Activated CD4-positive, alpha-beta T cell treated with anti-CD3 and anti-CD28 coated beads for 1 hour (primary cell): ENCODE measurements around the gene RALGDS.

Experiments used
- DNase-seq: peaks from one replicate; pipeline ENCODE4 v3.0.0-alpha.2; 2020

The RALGDS gene

DNA sequence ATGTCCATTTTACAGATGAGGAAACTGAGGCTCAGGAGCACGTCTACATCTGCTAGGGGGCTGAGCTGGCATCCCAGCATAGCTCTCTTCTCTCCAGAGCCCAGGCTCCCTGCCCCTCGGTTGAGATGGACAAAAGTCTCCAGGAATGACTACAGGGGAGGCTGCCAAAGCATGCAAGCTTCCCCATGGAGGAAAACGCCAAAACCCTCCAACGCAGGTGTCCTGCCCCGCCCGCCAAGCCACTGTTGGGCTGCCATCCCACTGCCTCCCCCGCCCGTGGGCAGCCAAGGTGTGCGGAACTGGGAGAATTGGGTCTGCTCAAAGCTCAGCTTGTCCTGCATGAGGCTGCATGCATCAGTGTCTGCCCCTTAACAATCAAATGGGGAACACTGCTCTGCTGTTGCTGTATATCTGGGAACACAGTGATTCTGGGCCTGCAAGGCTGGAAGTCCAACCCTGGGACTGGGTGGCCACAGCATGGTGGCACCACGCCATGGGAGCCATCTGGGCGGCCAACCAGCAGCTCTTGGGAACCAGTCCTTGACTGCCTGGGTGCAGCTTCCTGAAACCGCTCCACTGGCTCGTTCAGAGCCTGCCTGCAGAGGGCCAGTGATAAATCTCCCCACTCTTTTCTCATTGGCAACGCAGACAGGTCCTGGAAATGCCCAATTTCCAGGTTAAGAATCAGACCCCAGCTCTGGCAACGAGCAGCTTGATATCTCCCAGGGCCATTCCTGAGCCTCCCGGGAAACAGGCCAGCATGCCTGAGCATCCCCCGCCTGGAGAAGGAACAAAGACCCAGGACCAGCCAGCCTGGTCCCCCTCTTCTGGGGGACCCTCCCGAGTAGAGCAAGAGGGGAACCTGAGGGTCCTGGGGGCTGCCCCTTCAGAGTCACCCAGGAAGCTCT is 3.5 kb downstream of the RALGDS start:
- no peak for DNase-seq

DNA sequence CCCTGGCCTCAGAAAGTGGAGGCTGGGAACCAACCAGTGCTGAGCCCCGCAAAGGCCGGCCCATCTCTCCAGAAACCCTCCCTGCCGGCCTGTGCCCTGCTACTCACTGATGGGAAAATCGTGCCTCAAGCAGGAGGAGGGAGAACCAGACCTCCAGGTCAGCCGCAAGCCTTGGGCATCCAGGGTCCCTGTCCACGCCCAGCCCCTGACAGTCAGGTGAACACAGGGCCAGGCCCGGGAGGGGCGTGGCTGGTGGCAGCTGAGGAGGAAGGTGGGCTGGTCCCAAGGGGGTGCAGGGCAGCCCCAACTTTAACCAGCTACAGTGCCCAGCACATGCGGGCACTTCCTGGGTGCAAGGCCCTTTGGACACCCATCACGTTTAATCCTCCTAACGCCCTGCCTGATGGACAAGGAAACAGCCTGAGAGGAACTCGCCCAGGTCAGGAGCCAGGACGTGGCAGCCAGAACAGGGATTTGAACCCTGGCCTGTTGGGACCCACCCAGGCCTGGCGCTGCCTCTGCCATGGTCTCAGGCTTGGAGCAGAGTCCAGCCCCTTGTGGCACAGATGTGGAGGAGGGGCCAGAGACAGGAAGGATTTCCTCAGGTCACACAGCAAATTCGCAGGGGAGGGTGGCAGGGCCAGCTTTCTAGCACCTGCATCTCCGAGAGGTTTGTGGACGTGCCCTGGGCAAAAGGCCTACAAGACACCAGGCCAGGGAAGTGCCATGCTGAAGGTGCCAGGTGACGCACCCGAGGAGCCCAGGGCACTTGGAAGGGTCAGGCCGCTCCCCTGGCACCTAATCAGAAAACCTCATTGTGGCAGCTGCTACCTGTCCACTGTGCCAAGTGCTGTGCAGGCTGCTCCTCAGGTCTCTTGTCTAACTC is 4.5 kb downstream of the RALGDS start:
- no peak for DNase-seq

DNA sequence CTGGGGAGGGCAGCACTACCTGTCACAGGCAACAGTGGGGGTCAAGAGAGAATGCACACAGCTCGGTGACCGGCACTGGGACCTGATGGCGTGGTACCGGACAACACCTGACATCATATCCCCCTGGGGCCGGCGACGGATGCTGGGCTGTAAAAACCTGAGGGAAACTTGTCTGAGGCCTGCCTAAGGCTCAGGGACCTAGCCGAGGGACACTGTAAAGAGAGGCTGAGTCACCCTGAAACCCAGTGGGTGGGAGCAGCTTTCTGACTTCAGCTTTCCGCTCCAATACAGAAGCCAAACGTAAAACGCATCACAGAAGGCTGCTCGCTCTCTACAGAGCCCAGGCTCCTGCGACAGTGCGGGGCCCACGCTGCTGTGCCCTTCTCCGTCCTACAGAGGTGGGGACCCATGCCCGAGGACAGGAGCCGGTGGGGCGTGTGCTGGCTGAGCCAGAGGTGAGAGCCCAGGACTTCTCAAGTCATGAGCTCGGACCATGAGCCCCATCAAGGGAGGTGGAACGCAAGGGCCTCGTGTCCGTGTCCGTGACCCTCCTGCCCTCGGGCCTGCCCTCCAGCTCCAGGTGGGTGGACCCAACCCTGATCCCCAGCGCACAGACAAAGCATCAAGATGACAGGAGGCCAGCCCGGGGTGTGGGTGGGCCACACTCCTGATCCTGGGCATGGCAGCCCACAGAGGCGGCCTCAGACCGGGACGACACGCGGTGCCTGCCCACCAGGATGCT is 5.3 kb downstream of the RALGDS start:
- DNase-seq: no peak

- DNase-seq: no peak
Observed at GRCh38 chr9:133114886-133115603, 6.0 kb downstream of the RALGDS start.

- no peak for DNase-seq
Observed at GRCh38 chr9:133113949-133114885, 6.8 kb downstream of the RALGDS start.

DNA sequence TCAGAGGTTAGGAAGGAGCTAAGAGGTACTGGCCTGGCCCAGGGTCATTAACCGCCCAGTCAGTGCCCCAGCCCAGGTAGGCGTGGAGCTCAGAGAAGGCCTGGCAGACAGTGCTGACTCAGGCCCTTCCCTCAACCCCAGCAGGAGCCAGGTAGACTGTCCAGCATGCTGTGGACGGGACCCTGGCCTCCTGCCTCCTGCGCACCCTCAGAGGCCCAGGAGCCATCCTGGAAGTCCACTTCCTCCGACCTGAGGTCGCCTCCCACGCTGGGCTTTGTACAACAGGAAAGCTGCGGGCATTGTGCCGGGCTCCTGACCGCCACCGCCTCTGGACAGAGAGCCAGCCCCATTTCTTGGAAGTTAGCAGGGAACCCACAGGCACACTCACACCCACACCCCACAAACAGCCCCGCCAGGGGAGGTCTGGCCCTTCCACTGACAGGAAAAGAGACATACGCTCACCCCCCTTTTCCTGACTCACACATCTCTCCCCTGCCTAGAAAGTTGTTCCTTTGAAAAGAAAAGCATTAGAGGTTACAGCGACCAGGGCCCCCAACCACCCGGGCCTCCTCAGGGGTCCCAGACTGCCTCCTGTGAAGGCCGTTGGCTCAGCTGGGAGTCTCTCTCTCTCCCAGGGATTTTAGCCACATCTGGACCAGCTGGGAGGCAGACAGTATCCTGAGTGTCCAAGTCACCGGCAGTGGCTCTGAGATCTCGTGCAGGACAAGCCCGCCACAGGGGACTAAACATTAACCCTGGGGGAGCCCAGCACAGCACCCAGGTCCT is 7.7 kb downstream of the RALGDS start:
- no peak for DNase-seq

- DNase-seq: no peak
Observed at GRCh38 chr9:133112663-133113026, 8.4 kb downstream of the RALGDS start.

DNA sequence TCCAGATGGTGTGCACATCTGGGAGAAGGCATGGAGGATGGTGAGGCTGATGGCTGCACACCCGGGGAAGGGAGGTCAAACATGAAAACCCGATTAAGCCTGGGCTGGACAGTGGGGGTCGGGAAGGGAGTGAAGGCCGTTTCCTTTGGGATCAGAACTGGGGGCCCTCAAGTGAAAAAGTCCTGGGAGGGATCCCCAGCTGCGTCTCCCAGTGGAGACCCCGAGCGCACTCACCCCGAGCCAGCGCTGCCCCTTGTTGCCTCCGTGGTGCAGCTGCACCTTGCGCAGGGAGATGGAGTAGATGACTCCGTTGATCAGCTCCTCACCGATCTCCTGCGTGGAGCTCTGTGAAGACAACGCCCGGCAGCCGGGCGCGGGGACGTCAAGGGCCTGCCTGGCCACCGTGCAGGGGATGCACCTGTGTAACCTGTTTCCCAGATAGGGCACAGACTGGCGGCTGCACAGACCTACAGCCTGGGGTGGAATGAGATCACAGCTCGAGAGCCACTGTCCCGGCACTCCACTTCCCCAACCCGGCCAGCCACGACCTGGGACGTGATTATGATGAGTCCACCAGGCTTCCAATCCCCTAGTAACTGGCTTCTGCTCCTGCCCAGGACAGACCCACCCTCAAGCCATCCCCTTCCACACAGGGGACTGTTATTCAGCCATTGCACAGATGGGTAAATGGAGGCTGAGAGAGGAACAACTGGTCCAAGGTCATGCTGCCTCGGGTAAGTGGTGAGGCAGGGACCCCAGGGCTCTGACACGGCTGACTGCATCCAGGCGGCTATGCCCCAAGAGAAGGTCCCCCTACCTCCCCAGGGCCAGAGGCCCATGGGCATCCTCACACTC is 9.0 kb downstream of the RALGDS start:
- no peak for DNase-seq

DNA sequence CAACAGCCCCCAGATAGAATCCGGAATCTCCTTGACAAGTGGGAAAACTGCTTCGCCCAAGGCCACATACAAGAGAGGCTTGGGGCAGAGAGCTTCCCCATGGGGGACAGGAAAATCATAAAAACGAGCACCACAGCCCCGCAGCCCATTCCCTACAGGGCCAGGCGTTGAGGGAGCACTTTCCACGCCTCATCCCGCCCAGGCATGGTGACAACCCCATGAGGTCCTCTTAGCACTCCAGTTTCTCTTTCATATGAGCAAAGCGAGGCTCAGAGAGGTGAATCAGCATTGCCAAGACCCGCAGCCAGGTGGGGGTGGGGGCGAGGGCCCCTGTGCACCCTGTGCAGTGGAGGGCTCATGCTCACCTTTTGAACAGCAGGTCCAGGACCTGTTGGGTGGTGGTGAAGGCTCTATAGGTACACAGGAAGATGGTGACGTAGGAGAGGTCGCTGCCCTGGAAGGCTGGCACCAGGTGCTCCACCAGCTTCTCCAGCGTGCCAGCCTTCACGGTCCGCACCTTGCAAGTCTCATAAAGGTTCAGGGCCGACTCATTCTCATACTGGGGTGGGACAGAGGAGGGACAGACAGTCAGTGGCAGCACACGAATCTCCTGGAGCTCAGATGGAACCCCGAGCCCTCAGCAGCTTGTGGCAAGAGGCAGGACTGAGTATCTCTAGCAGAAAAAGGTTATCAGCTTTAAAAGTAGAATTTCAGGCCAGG is 10.9 kb downstream of the RALGDS start:
- DNase-seq: no peak

GRCh38 chr9:133108794-133109641 is 12.0 kb downstream of the RALGDS start:
- DNase-seq: no peak

DNA sequence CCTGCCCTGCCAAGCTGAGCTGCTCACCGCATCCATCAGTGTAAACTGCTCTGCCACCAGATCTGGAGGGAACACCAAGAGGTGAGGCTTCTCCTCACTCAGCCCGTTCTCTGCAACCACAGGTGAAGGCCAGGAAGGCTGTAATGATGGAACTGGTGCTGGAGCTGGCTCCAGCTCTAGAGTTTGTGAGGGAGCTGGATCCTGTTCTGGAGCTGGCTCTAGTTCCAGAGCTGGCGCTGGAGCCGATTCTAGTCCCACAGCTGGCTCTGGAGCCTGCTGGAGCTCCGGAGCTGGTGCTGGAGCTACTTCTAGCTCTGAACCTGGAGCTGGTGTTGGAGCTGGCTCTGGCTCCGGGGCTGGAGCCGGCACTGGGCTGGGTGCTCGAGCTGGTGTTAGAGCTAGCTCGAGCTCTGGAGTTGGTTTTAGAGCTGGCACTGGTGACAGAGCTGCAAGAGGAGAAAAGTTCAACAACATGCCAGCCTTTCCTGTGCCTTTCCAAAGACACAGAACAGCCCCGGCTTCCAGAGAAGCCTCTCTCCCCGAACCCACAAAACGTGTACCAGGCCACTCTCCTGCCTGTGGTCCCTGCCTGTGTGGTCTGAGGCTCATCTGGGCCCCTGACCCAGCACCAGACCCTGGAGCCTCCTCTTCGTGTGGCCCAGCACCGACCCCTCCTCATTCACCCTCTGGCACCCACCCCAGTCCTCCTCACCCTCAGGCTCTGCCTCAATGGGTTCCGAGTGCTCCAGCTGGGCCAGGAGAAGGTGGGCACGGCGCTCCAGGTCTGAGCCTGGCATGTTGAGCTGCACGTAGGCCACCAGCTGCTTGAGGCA is 12.9 kb downstream of the RALGDS start:
- no peak for DNase-seq

DNA sequence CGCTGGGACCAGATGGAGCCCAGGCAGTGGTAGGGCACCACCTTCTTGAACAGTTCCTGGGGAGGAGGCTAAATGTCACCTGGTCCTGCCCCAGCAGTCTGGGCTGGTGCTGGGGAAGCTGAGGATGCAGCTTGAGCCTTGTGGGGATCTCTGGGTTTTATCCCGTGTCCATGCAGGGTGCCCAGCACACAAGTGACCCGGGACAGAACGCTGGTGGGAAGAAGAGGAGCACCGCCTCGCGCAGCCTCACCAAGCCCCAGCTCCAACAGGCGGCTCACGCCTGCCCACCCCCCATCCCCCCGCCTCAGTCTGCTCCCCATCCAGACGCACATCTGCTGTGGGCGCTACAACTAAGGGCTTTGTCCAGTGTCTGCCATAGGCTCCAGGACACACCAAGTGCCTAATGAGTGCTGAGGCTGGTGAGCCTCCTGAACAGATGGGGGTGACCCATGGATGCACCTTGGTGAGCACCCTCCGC is 13.8 kb downstream of the RALGDS start:
- DNase-seq: no peak

DNA sequence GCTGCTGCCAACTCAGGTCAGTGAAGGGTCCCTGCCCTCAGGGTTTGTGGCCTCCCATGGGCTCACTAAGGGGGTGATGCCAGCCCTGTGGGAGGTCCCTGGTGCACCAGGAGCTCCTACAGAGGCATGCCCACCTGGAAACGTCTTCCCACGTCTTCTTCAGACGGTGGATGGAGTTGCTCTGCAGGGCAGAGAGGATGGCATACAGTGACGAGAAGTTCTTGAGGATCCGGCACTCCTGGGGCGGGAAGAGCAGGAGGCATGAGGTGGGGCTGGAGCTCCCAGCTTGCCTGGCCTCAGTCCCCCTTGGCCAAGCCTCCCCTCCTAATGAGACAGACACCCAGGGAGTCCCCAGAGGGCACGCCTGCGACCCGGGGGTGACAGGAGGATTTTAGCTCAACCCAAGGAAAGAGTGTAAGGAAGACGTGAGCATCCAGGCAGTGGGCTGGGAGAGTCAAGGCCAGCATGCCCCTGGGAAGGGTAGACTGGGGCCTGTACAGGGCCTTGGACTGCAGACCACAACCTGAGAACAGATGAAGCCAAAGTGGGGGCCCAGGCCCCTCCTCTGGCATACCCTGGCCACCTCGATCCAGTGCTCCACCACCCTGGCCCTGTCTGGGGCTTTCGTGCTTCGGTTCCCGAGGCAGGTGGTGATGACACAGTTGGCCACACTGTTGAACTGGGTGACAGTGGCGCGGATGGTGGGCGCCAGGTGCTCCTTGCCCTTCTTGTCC is 14.4 kb downstream of the RALGDS start:
- DNase-seq: no peak

GRCh38 chr9:133105461-133105770 is 15.6 kb downstream of the RALGDS start:
- no peak for DNase-seq

- DNase-seq: no peak
Observed at GRCh38 chr9:133104718-133105460, 16.2 kb downstream of the RALGDS start.
